K562 (cell line): ENCODE data around the gene DHX40. TPM values are rescaled to one million over a fixed set of nuclear protein-coding genes. Genes with fewer than 3 reads are reported as not detected.

Experiments
- ATAC-seq: fragments of 200-7000 bp; cut with Tn5 transposase; 3 replicates; pipeline ENCODE4 v1.9.1; 2020; ENCODE audit warnings: moderate library complexity
- BruUV-seq: library from RNA; stranded (reverse); fragments of 400-500 nt; replicated peaks from 2 replicates; lab custom pipeline; 2021; lab: Mats Ljungman, UMichigan
- CTCF ChIA-PET: fragments of 300-600 bp; formaldehyde crosslinking; extraction: SDS; loops from one replicate; lab custom pipeline; 2021; ENCODE audit warnings: low intra/inter-chr PET ratio; lab: Yijun Ruan, JAX
- POLR2A ChIA-PET: fragments of 300-600, 350-650 bp; sonication (Branson Sonifier 250); formaldehyde crosslinking; extraction: SDS; loops from one replicate; lab custom pipeline; 2021; ENCODE audit warnings: antibody characterized with exemption, inconsistent platforms; lab: Yijun Ruan, JAX
- DNase-seq, 4 experiments: peaks; one replicate each; pipeline versions ENCODE4 v3.0.0 to v3.0.0-alpha.2; 2011 to 2018; ENCODE audit warnings: low spot score in 3 of 4, mixed read lengths in 3 of 4; ENCODE audit errors: extremely low read depth in 1 of 4
- FAIRE-seq: peaks from 2 replicates; lab custom pipeline; 2011; peaks lifted over from hg19 to GRCh38; lab: Jason Lieb, UNC
- H2AFZ ChIP-seq: 2 replicates; pipeline ENCODE4 v1.6.0; 2011; ENCODE audit warnings: low read depth, low read length, control low read depth, inconsistent platforms
- H3K27ac ChIP-seq: fragments of 200-600 bp; 3 replicates; pipeline ENCODE4 v1.8.0; 2011; ENCODE audit warnings: low read depth, mild to moderate bottlenecking, control low read depth, inconsistent platforms, low read length, moderate library complexity, mixed read lengths; ENCODE audit errors: extremely low read depth
- H3K27me3 ChIP-seq, 2 experiments: fragments of 300-600 bp in 1 of 2; 2 replicates in 1 of 2; 3 replicates in 1 of 2; pipeline versions ENCODE4 v1.6.0 to v1.8.0; 2011; ENCODE audit warnings: inconsistent platforms in 2 of 2, low read length in 2 of 2, mild to moderate bottlenecking in 1 of 2, mixed read lengths in 1 of 2, moderate library complexity in 1 of 2; ENCODE audit not compliant: control insufficient read depth in 2 of 2, insufficient read depth in 2 of 2
- H3K36me3 ChIP-seq: fragments of 300-600 bp; 3 replicates; pipeline ENCODE4 v1.8.0; 2011; ENCODE audit warnings: mild to moderate bottlenecking, low read length, inconsistent platforms; ENCODE audit not compliant: control insufficient read depth, insufficient read depth
- H3K4me1 ChIP-seq, 2 experiments: fragments of 200-600 bp in 1 of 2; replicated peaks in 1 of 2; 2 replicates in 1 of 2; 3 replicates in 1 of 2; pipeline versions ENCODE4 v1.5.1 to v1.8.0; 2011; ENCODE audit warnings: inconsistent platforms in 2 of 2, low read length in 2 of 2, mild to moderate bottlenecking in 1 of 2, mixed read lengths in 1 of 2, moderate library complexity in 1 of 2; ENCODE audit not compliant: control insufficient read depth in 2 of 2, insufficient read depth in 2 of 2
- H3K4me2 ChIP-seq: 2 replicates; pipeline ENCODE4 v1.6.1; 2011; ENCODE audit warnings: low read length, control low read depth, inconsistent platforms, mixed read lengths; ENCODE audit not compliant: insufficient read depth
- H3K4me3 ChIP-seq: fragments of 200-600 bp; sonication (generic), shearing (Covaris generic); 2 replicates; pipeline ENCODE4 v1.5.1; 2016; ENCODE audit warnings: control low read depth, inconsistent platforms
- H3K79me2 ChIP-seq: fragments of 200-600 bp; 3 replicates; pipeline ENCODE4 v1.8.0; 2011; ENCODE audit warnings: low read length, inconsistent platforms; ENCODE audit not compliant: control insufficient read depth, insufficient read depth
- H3K9ac ChIP-seq, 2 experiments: 2 replicates each; pipeline versions ENCODE4 v1.6.0 to v1.6.1; 2011; ENCODE audit warnings: low read depth in 2 of 2, low read length in 2 of 2, control low read depth in 1 of 2, inconsistent platforms in 1 of 2, mild to moderate bottlenecking in 1 of 2, mixed read lengths in 1 of 2; ENCODE audit not compliant: insufficient read depth in 1 of 2
- H3K9me1 ChIP-seq: one replicate; pipeline ENCODE4 v1.6.0; 2011; ENCODE audit warnings: inconsistent platforms, mild to moderate bottlenecking, low read length, moderate library complexity; ENCODE audit not compliant: control insufficient read depth, insufficient read depth
- H3K9me3 ChIP-seq: replicated peaks from 2 replicates; pipeline ENCODE4 v1.5.1; 2011; ENCODE audit warnings: low read depth, low read length, inconsistent platforms; ENCODE audit not compliant: control insufficient read depth, insufficient read depth
- H4K20me1 ChIP-seq: replicated peaks from 2 replicates; pipeline ENCODE4 v1.6.1; 2011; ENCODE audit warnings: low read length, inconsistent platforms, mixed read lengths; ENCODE audit not compliant: control insufficient read depth, insufficient read depth
- CBFA2T2 ChIP-seq: fragments of 450-650 bp; conservative IDR thresholded peaks from 2 replicates; pipeline ENCODE4 v1.6.1; 2017; ENCODE audit warnings: mild to moderate bottlenecking
- CBFA2T3 ChIP-seq: fragments of 450-650 bp; IDR thresholded peaks from 2 replicates; pipeline ENCODE4 v1.6.1; 2017
- DEAF1 ChIP-seq: fragments of 450-650 bp; formaldehyde crosslinking; IDR thresholded peaks from 2 replicates; pipeline ENCODE4 v1.4.0; 2020; ENCODE audit warnings: mild to moderate bottlenecking, moderate library complexity
- DPF2 ChIP-seq: fragments of 450-650 bp; IDR thresholded peaks from 2 replicates; pipeline ENCODE4 v1.6.1; 2016
- TAL1 ChIP-seq: fragments of 450-650 bp; IDR thresholded peaks from 2 replicates; pipeline ENCODE4 v1.6.1; 2016; ENCODE audit warnings: mild to moderate bottlenecking
- ZNF121 ChIP-seq: sonication (generic); formaldehyde crosslinking; conservative IDR thresholded peaks from 2 replicates; pipeline ENCODE4 v1.8.0; 2022; ENCODE audit warnings: missing genetic modification reagents
- WGBS: fragments of 100-300 bp; shearing (Covaris generic); methylation state at CpG from one replicate; pipeline ENCODE4 v1.1.6; 2016; ENCODE audit warnings: low coverage, mixed read lengths; ENCODE audit not compliant: insufficient coverage; ENCODE audit errors: missing lambda C conversion rate; 5-methylcytosine and 5-hydroxymethylcytosine counted together
- in situ Hi-C: fragments of 300-500 bp; cut with MboI; formaldehyde crosslinking; loops from 4 replicates; pipeline ENCODE4 v1.15.0; 2018; ENCODE audit warnings: inconsistent platforms, mixed read lengths
- intact Hi-C: fragments of 100-400 bp; cut with micrococcal nuclease; formaldehyde crosslinking; loops from 2 replicates; pipeline ENCODE4 v1.14.2; 2022
- polyA plus RNA-seq, 8 experiments: library from polyadenylated mRNA; depleted of rRNA in 4 of 8; stranded (reverse) in 5 of 8; unstranded in 3 of 8; fragments of >200 nt; fragmentation: Nextera tagmentation in 2 of 8; fragmentation: Illumina TruSeq in 1 of 8; extraction: Ambion mirVana in 2 of 8; extraction: Trizol in 1 of 8; gene quantifications; 2 replicates each; pipeline versions ENCODE4 v1.2.1 to v1.2.3, GENCODE V29; 2011 to 2014; ENCODE audit warnings: inconsistent platforms in 1 of 8, missing spikeins in 1 of 8
- total RNA-seq, 7 experiments: library from RNA; depleted of rRNA in 6 of 7; stranded (reverse); fragments of >200 nt in 6 of 7; fragmentation: Illumina TruSeq in 2 of 7; extraction: Trizol in 2 of 7; gene quantifications; 2 replicates each; pipeline versions ENCODE4 v1.2.1 to v1.2.3, GENCODE V29; 2011 to 2021; ENCODE audit warnings: low replicate concordance in 1 of 7

DHX40 gene
- total and polyA plus RNA-seq, 9 of the 15 experiments (the other 6 are each of a cell fraction or from before 2014, with no cell fraction given): 7.2 to 38.6 (median 18.7) TPM

- no peak overlapping the region for H3K9ac ChIP-seq
- BruUV-seq: no TSS peak
- ATAC-seq: peak; percentile 43
- no peak for FAIRE-seq
- POLR2A ChIA-PET: interaction anchor here (0.6 to 2.3 kb wide), 5 partner anchors 15 to 331 kb away, joined by 3 to 12 read pairs (median 5); no protein-coding TSS in a partner anchor
- WGBS: 89% methylated on average over 1 of the region's 1 CpG
- H3K4me1 ChIP-seq: peaks cover 7% of the 10 kb centered on the region in 2 experiments
- peaks cover 96% of the 10 kb centered on the region for H3K79me2 ChIP-seq
- H3K9me1 ChIP-seq: no peaks in the 10 kb centered on the region
- H2AFZ ChIP-seq: no peak overlapping the region
- no peak overlapping the region; the same call in 1 of the 2 replicates for H3K4me2 ChIP-seq
- CTCF ChIA-PET: no interaction called here
- H3K27me3 ChIP-seq: no peaks in the 10 kb centered on the region
- no peaks in the 10 kb centered on the region for H3K9me3 ChIP-seq
- no peak overlapping the region for H3K4me3 ChIP-seq
- H3K27ac ChIP-seq: peak overlapping the region; percentile 14; the same call in 1 of the 3 replicates
- H3K36me3 ChIP-seq: peaks cover 37% of the 10 kb centered on the region
- intact Hi-C loops (no loop called here), in situ Hi-C loops (no loop called here)
- H4K20me1 ChIP-seq: peaks cover 42% of the 10 kb centered on the region
- TF ChIP-seq ZNF121 (CRISPR knock-in tag) (0 out of 2 replicates have a peak, but pooled peaks have one; percentile 15), CBFA2T2 (peak; percentile 27; the same call in 1 of the 2 replicates), DEAF1 (CRISPR knock-in tag) (no peak), TAL1 (peak; percentile 33; the same call in 1 of the 2 replicates), CBFA2T3 (peak; percentile 53; the same call in 1 of the 2 replicates), DPF2 (peak; percentile 20; the same call in 1 of the 2 replicates)
- DNase-seq: no peak
These were observed 72.4 kb downstream of the DHX40 start for GRCh38 chr17:59637611-59638310.
